Islet precursor cell (in vitro differentiated cells): Measurements from ENCODE around the gene ANXA1.
"Not testable (repeated sequence)": the region's sequence is repeated elsewhere in the genome, so short reads cannot be mapped to it uniquely, and the experiment has no call there.

ENCODE experiments used
- DNase-seq: peaks from one replicate; pipeline ENCODE4 v3.0.0-alpha.2; 2018

ANXA1 gene, protein sequence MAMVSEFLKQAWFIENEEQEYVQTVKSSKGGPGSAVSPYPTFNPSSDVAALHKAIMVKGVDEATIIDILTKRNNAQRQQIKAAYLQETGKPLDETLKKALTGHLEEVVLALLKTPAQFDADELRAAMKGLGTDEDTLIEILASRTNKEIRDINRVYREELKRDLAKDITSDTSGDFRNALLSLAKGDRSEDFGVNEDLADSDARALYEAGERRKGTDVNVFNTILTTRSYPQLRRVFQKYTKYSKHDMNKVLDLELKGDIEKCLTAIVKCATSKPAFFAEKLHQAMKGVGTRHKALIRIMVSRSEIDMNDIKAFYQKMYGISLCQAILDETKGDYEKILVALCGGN

DNA sequence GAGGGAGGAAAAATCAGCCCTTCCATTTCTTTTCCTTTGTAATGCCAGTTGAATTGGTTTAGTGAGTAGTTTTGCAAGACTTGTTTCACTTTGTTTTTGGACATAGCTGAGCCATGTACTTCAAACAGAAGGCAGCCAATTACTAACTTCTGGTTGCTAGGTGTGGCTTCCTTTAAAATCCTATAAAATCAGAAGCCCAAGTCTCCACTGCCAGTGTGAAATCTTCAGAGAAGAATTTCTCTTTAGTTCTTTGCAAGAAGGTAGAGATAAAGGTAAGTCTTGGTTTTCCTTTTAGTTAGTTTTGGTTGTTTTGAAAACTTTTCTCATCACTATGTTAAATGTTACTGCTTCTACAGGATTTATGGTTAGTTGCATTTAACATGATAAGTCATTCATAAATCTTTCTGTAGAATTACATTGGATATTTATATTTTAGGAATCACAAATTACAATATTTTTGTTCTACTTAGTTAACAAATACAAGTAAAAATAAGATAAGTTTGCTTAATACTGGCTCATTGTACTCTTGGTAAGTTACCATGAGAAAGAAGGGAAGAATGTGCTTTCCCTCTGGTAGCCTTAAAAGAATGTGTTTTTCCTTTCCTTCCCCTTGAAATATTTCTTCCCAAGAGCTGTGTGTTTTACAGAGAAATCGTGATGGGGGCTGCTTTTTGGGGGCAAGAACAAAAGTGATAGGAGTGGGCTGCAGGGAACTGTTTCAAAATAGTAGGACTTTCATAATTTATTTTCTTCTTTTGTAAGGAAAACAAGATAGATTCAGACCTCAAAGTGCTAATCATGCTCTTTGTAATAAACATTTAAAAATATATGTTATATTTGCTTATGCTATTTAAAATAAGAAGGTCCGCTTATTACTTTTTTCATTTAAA, at the start of gene ANXA1:
Gene ANXA1 (plus strand): TSS at position 213 of the 890 bp plus-strand sequence. CDS start 6,671 bp downstream, outside the sequence.
- DNase-seq = no peak

DNA sequence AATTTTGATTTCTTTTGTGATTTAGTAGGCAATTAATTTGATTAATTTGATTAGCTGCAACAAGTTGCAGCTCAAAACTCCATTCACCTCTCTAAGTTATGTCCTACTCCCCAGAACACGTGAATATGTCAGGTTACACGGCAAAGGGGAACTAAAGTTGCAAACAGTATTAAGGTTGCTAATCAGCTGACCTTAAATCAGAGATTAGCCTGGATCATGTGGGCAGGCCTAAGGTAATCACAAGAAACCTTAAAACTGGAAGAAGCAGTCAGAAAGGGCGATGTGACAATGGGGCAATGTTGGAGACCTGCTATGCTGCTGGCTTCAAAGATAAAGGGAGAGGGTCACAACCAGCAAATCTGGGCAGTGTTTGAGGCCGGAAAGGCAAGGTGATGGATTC, 47.3 kb upstream of the ANXA1 start:
- no peak for DNase-seq

DNA sequence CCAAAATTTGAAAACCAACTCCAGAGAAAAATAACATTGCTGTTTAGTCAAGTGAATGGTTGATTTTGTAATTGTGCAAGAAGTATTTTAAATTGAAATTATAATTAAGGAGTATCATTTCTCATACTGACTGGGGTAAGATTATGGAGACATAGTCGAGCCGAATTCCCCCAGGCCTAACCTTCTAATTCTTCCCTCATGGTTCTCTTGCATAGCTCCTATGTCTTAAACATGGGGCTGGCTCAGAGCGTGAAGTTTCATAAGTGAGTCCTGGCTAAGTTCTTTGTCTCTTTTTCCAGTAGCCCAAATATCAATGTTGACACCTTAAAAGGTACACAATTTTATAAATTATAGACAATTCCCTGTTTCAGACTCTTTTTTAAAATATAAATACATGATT, 46.7 kb upstream of the ANXA1 start:
- no peak for DNase-seq

DNA sequence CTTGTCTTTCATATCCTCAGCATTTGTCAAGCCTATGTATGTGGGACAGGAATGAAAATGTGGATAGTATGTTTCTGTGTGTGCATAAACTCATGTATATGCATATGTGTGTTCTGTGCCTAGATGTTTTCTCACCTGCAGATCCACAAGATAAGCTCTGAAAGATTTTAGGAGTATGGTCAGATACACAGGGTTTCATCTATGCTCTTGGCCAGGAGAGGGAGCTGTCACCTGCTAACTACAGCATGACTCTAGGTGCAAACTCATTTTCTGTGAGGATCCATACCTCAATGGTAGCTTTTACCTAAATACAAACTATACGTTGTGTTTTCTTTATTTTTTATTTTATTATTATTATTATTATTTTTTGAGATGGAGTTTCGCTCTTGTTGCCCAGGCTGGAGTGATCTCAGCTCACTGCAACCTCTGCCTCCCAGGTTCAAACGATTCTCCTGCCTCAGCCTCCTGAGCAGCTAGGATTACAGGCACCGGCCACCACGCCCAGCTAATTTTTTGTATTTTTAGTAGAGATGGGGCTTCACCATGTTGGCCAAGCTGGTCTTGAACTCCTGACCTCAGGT, 44.1 kb upstream of the ANXA1 start:
- not testable (repeated sequence) for DNase-seq

DNA sequence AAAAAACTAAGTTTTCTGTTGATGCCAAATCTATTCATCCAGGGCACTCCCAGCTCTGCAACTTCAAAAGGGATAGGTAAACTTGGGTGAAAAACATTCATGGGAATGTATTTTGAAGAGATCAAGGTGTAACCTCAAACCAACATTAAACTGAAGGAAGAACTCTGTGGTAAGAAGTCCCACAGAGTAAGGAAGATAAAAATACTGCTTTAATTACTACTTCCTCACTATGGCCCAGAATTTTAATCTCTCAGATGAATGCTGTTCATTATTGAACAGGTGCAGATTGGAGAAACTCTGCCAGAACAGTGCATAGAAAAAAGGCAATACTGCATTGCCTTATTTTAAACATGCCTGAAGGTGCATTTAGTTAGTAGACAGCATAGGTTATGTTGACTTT, 37.6 kb upstream of the ANXA1 start:
- no peak for DNase-seq

DNA sequence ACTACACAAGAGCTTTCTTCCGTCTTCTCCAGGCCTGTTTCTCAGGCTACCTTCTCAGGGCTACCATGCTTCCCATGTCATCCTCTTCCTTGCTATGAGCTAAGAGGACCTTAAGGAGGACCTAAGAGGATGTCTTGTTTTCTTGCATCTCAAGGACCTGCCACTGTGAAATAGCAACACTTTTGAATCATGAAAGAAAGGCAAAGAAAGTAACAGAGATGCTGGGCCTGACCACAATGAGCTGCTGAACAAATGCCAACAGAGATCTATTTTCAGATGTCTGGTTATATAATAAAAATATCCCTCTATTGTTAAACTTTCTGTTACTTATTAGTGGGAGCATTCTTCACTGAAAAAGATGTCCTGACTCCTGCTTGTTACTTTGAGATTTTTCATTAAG, 36.7 kb upstream of the ANXA1 start:
- DNase-seq = no peak

DNA sequence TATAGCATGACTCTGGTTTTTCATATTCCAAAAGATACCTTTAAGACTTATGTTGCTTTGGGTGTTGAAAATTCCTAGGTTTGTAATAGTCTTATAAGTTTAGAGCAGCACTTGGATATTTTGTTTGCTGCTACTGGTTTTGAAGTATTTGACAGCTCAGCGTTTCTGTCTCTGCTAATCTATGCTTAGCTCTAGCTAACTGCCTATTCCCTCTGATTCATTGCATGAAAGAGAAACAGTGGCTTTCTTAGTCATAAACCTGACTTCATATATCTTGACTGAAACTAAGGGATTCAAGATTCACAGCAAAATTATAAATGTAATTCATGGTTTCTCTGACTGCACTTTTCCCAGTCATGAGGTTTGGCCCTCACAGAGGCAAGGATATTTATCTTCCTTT, 35.6 kb upstream of the ANXA1 start:
- no peak for DNase-seq

DNA sequence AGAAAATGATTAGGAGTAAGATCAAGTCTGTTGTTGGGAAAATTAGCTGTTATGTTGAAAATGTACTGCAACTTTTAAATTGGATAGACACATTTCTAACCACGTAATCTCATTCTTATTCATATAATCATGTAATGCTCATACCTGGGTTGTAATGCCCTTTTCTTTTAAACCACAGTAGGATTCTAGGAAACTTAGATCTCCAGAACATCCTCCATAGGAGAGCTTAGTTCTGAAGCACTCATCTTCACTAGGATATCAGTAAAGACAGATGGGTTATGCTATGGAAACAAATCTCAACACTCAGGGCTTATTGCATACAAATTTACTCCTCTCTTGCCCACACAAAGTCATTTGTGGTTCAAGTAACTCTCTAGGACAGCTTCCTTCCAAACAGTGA, 34.8 kb upstream of the ANXA1 start:
- no peak for DNase-seq

DNA sequence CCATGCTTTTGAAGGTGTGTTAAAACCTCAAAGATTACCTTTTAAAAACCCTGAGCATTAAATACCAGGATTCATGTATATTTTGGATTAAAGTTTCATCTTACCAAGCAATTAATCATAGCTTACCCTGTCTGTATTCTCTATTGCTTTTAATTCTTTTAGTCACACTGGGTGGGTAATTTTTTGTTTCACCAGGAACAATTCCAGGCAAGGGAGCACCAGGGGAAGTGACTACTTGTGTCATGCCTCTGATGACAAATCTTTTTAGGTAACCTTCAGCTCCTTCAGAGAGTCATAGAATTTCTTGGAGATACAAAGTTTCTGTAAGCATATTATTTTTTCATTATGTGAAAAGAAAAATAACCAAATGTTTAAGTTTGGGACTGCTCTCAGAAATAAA, 33.4 kb upstream of the ANXA1 start:
- DNase-seq = no peak

DNA sequence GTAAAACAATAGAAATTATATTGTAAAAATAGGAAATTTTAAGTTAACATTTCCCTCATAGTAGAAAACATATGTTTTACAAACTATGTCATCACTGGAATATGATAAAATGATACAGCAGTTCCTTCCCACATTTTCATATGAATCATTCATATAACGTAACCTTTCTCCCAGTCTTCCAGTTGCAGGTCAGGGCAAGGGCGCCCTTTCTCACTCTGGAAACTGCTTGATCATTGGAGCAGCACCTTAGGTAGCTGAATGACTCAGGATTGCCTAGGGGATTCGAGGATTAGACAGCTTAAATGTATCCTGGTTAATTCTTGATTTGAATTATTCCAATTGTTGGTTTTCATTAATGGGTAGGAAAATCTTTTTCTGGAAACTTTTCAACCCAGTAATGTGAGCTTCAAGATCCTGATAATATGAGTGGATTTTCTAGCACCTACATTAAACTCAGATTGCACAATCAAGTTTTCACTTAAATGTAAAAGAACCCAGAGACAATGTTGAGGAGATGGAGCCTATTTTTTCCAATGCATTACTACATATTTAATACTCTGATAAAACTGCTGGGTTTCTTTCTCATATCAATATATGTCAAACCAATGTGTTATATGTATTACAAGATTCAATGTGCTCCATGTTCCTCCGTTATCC, 32.6 kb upstream of the ANXA1 start:
- no peak for DNase-seq

DNA sequence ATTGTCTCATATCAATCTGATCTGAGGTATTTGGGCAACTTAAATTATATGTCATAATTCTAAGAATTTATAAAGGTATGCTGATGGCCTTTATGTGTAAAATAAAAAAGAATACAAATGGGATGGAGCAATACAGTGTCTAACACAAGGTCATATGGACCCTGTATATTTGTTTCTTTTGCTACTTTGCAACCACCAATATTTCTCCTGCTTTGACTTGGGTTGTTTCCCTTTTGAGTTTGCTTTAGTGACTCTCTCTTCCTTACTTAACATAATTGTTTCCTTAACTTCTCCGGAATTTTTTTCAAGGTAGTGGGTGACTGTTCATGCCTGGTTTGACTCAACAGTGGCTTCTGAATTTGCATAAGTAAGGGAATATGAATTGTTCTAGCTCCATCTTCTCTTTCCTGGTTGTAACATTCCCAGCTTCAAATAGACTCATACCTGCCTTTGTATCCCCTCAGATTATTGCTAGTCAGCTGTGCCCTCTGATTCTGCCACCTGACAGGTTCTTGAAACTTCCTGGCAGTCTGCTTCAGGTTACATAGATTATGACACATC, 30.2 kb upstream of the ANXA1 start:
- no peak for DNase-seq

DNA sequence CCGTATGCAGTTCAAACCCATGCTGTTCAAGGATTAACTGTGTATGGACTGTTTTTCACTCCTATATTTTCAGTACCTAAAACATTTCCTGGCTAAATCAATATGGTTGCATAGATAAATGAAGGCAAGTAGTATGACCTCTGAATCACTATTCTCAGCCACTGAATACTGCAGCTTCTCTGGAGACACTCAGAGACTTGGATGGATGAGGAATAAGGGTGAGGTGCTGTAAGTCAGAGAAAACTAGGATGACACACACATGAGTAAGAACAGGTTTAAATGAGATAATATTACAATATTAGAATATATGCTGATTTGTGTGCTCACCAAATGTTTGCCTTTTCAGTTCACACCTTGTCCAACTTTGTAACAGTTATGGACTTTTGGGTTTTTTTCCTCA, 26.0 kb upstream of the ANXA1 start:
- DNase-seq = no peak

DNA sequence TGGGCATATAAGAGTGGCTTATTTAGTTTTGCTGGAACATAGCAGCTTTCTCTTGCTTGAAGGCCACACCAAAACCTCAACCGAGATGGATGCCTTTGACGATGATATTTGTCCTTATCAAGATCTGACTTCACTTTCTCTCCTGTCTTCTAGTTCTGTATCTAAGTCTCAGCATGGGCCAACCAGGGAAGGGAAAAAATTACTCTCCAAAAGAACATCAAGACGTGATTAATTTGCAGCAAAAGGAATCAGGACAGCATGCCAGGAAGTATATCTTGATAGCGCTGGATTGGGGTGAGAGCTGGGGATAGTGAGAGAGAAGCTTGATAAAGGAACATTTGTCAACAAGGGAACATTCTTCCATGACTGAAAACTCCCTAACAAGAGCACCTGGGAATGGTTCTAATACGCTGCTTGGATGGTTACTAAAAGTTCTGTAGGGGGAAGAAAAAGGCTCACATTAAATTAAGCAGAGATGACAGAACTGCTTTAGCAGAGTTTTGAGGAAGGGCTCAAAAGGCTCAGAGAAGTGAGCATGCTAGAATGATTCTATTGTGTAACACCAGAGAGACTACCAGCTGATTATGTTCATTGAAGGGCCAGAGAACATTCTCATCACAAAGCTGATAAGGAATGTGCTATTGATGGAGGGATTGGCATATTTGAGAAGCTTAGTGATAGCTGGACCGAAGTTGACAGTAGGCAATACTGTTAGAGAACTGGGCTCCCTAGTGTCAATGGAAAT, 21.6 kb upstream of the ANXA1 start:
- no peak for DNase-seq

DNA sequence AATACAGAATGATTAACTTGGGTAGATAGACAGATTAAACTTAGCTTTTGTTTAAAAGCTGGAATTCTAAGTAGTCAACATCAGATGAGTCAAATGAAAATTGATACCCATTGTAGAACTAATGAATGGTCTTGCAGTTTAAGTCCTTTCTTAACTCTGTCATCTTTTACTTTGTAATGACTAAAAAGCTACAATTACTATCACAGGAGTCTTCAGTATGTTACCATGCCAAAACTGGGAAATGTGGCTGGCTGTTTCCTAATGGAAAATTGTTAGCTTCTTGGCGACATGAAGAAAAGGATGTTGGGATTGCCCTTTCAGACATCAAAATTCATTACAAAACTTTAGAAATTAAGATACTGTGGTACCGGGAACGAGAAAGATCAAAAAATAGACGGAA, 20.2 kb upstream of the ANXA1 start:
- no peak for DNase-seq

DNA sequence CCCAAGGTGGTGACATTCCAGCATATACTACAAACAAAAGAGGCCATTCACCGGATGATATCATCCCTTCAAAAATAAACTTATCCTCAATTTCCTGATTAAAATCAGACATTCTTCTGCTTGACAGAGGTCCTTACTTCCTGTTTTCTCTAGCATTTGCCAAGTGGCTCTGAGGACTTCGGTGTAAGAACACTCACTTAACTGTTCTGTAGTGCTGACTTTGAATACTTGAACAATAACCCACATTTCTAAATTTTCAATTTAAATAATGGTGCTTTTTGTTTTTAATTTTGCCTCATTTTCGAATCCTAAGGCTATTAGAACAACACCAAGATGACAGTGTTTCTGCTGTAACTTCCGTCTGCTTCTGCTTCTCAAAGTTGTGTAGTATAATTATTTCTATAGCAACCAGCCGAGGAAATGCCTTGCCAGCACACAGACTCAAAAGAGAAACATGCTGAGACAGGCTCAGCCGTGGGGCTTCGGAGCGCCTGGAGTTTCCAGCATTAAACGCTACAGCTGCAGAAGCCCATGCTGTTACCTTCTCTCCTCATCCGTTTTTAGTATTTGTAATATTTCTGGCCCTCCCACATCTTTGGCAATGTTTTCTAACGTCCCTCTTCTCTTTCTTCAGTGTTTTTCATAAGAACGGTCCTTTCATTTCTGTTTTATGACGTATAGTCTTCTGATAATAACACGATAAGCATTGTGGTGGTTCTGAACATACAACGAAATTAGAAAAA, 19.5 kb upstream of the ANXA1 start:
- peak; percentile 88 for DNase-seq

DNA sequence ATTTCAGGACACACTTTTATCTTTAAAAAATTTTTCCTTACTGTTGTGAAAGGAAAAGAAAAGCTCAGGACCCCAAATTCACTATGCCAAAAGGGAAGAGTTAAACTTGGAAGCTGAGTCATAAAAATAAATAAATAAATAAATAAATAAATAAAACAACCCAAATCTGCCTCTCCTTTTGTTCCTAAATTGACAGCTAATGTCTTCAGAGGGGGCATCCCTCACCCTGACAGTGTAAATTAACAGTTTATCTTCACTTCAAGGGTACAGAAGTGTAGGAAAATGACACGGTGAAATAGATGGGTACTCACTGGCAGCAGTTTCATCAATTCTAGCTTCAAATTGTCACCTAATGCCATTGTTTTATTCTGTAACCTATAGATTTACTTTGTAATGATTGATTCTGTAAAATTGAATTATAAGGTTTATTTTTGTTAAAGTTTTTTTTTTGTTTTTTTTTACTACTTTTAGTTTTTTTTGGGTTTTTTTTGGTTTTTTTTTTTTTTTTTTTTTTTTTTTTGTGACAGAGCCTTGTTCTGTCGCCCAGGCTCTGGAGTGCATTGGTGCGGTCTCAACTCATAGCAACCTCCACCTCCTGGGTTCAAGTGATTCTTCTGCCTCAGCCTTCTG, 18.5 kb upstream of the ANXA1 start:
- no peak for DNase-seq

DNA sequence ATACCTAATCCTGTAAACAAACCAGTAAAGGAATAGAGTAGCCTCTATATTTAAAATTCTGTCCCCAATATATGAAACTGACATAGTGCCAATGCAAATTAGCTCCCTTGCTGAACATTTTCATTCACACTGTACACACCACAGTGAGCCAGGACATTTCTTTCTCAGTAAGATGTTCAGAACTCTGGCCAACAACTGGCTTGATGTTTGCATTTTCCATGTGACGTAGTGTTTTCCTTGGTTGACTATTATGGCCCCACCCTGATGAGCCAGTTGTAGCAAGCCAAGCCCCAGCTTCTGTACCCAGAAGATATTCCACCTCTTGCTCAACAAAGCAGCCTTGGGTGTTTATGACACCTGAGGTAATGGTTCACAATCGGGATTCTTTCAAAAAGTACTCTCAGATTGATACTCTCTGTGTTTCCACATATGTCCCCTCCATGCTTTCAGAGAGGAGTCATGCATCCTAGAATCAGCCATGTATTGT, 17.7 kb upstream of the ANXA1 start:
- DNase-seq = no peak

DNA sequence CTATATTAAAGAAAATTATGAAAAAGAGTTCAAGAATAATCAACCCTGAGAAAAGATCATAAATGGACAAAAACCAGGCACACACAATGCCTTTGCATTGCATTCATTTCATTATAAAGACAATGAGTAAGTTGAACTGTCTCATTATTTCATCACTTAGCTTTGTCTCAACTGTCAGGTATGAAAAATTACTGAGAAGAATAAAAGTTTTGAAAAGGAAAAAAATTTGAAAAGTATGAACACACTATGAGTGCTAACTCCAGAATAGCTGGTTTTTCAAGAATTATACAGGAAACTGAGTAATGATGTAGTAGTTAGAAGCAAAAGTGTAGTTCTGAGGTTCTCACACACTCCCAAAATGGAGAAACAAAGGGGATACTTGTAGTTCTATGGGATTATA, 16.3 kb upstream of the ANXA1 start:
- no peak for DNase-seq

DNA sequence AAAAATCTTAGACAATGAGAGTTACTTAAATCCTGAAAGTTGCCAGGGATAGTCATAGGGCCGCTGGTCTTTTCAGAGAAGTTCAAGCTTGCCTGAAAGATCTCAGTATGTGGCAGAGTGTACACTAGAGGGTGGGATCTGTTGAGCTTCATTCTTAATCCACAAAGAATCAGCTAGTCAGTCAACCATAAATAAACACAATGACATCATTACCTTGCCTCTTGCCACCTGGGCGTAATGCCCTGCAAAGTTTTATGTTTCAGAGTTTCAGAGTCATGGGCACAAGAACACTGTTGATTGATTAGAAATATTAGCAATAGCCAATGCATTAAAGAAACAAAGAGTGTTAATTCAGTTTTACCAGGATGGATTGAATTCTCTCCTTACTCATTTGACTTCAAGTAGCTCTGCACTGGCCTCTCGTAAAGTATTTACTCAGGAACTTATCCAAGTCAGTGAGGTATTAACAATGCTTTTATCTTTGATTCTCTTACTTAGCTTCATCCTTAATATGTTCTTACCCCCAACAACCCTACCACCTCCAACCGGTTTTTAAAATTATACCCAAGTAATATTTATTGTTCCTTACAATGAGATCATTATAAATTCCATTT, 14.3 kb upstream of the ANXA1 start:
- DNase-seq = no peak

DNA sequence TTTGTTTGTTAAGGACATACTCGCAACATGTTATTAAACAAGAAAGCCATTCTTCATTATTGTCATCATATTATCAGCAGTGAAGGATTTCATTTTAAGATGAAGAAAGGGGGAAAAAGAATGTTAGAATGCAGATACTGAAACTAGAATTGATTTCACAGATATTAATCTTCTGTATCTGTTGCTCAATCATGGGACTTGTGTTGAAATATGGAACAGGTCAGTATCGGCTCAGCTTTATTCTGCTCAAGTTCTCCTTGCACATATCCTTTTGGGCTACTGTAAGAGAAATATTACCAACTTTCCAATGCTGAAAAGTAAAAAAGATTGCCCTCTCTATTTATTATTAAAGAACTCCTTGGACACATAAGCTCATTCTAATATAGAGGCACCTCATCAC, 13.8 kb upstream of the ANXA1 start:
- DNase-seq = no peak
